K562 (cell line): ENCODE measurements around the gene CCDC117. TPM values are rescaled to one million over a fixed set of nuclear protein-coding genes. Genes with fewer than 3 reads are reported as not detected.

Experiments used
- BRD9 ChIP-seq: fragments of 450-650 bp; IDR thresholded peaks from 2 replicates; pipeline ENCODE4 v1.6.1; 2018; ENCODE audit warnings: low read depth; ENCODE audit not compliant: partially characterized antibody
- CTCF ChIP-seq, 3 experiments: IDR thresholded peaks in 2 of 3; conservative IDR thresholded peaks in 1 of 3; 2 replicates each; pipeline ENCODE4 v1.5.1; 2011 to 2012; ENCODE audit warnings: low read length in 3 of 3, mild to moderate bottlenecking in 3 of 3, control low read depth in 2 of 3, improper control_type of control experiment in 1 of 3, inconsistent platforms in 1 of 3, low read depth in 1 of 3, mixed read lengths in 1 of 3, moderate library complexity in 1 of 3; ENCODE audit not compliant: insufficient read depth in 2 of 3
- DEAF1 ChIP-seq: fragments of 450-650 bp; formaldehyde crosslinking; IDR thresholded peaks from 2 replicates; pipeline ENCODE4 v1.4.0; 2020; ENCODE audit warnings: mild to moderate bottlenecking, moderate library complexity
- IRF1 ChIP-seq: sonication (generic); formaldehyde crosslinking; IDR thresholded peaks from 2 replicates; pipeline ENCODE4 v1.8.0; 2022; ENCODE audit warnings: missing genetic modification reagents, mild to moderate bottlenecking, borderline replicate concordance
- NBN ChIP-seq: fragments of 450-650 bp; IDR thresholded peaks from 2 replicates; pipeline ENCODE4 v1.6.1; 2016; ENCODE audit warnings: low read depth, mild to moderate bottlenecking
- NCOR1 ChIP-seq: fragments of 450-650 bp; IDR thresholded peaks from 2 replicates; pipeline ENCODE4 v1.6.1; 2016; ENCODE audit warnings: mild to moderate bottlenecking, moderate library complexity
- NFE2 ChIP-seq: IDR thresholded peaks from 2 replicates; pipeline ENCODE4 v1.6.1; 2014; ENCODE audit warnings: antibody characterized with exemption, low read depth
- POLR2B ChIP-seq: fragments of 450-650 bp; IDR thresholded peaks from 2 replicates; pipeline ENCODE4 v1.6.1; 2018; ENCODE audit warnings: low read depth; ENCODE audit not compliant: partially characterized antibody
- PRDM10 ChIP-seq: fragments of 450-650 bp; IDR thresholded peaks from 2 replicates; pipeline ENCODE4 v1.6.1; 2018; ENCODE audit not compliant: partially characterized antibody
- RBM39 ChIP-seq: fragments of 200-400 bp; formaldehyde crosslinking; optimal IDR thresholded peaks from 2 replicates; pipeline ENCODE3; 2018; ENCODE audit warnings: low read depth, low read length
- SIN3B ChIP-seq: fragments of 450-650 bp; IDR thresholded peaks from 2 replicates; pipeline ENCODE4 v1.6.1; 2017; ENCODE audit warnings: low read depth, mild to moderate bottlenecking, moderate library complexity
- TBL1XR1 ChIP-seq, 2 experiments: IDR thresholded peaks; 2 replicates each; pipeline ENCODE4 v1.6.1; 2012; ENCODE audit warnings: improper control_type of control experiment in 2 of 2, low read length in 2 of 2, mild to moderate bottlenecking in 1 of 2
- TFAM ChIP-seq: fragments of 250-450 bp; sonication (Bioruptor Pico); conservative IDR thresholded peaks from 2 replicates; pipeline ENCODE4 v1.5.0; 2021; ENCODE audit warnings: mild to moderate bottlenecking, moderate library complexity
- ZBTB7A ChIP-seq: IDR thresholded peaks from 2 replicates; pipeline ENCODE4 v1.6.1; 2011; ENCODE audit warnings: low read depth, mild to moderate bottlenecking, low read length, moderate library complexity, borderline replicate concordance; ENCODE audit not compliant: control insufficient read depth
- ZBTB9 ChIP-seq: fragments of 450-650 bp; formaldehyde crosslinking; IDR thresholded peaks from 2 replicates; pipeline ENCODE4 v1.4.0; 2020; ENCODE audit warnings: mild to moderate bottlenecking, moderate library complexity
- ZEB2 ChIP-seq: fragments of 450-650 bp; IDR thresholded peaks from 2 replicates; pipeline ENCODE4 v1.6.1; 2016
- ZNF212 ChIP-seq: fragments of 450-650 bp; formaldehyde crosslinking; IDR thresholded peaks from 2 replicates; pipeline ENCODE4 v1.4.0; 2020; ENCODE audit warnings: mild to moderate bottlenecking
- ZNF354B ChIP-seq: fragments of 250-450 bp; sonication (Bioruptor Pico); IDR thresholded peaks from 2 replicates; pipeline ENCODE4 v1.4.0; 2020
- ZNF41 ChIP-seq: fragments of 250-450 bp; sonication (Bioruptor Pico); conservative IDR thresholded peaks from 2 replicates; pipeline ENCODE4 v1.4.0; 2020; ENCODE audit warnings: mild to moderate bottlenecking
- polyA plus RNA-seq, 8 experiments: library from polyadenylated mRNA; depleted of rRNA in 4 of 8; stranded (reverse) in 5 of 8; unstranded in 3 of 8; fragments of >200 nt; fragmentation: Nextera tagmentation in 2 of 8; fragmentation: Illumina TruSeq in 1 of 8; extraction: Ambion mirVana in 2 of 8; extraction: Trizol in 1 of 8; gene quantifications; 2 replicates each; pipeline versions ENCODE4 v1.2.1 to v1.2.3, GENCODE V29; 2011 to 2014; ENCODE audit warnings: inconsistent platforms in 1 of 8, missing spikeins in 1 of 8
- total RNA-seq, 7 experiments: library from RNA; depleted of rRNA in 6 of 7; stranded (reverse); fragments of >200 nt in 6 of 7; fragmentation: Illumina TruSeq in 2 of 7; extraction: Trizol in 2 of 7; gene quantifications; 2 replicates each; pipeline versions ENCODE4 v1.2.1 to v1.2.3, GENCODE V29; 2011 to 2021; ENCODE audit warnings: low replicate concordance in 1 of 7

Gene CCDC117
- total and polyA plus RNA-seq, 9 of the 15 experiments (the other 6 are each of a cell fraction or from before 2014, with no cell fraction given), result 5.7 to 23.3 (median 15.8) TPM

GRCh38 chr22:28829358-28830181, 57.1 kb downstream of the CCDC117 start (continued):
- TF ChIP-seq ZNF354B (CRISPR knock-in tag) (no peak), ZBTB9 (CRISPR knock-in tag) (no peak), ZBTB7A (no peak), NFE2 (no peak), NCOR1 (no peak), DEAF1 (CRISPR knock-in tag) (peak; percentile 86), TFAM (CRISPR knock-in tag) (no peak), BRD9 (no peak), ZNF41 (no peak), CTCF (IDR thresholded peaks at IDR 0.05 in 2 of 3, conservative IDR thresholded peaks at IDR 0.05 in 1 of 3; ENCODE audit: insufficient read depth in 2 of 3, low read depth in 1 of 3, low read length in 3 of 3) (peak; percentile 80 to 92 (median 88)), TBL1XR1 (IDR thresholded peaks at IDR 0.05; ENCODE audit: low read length in 2 of 2) (no peak), POLR2B (no peak), PRDM10 (peak; percentile 33), ZNF212 (CRISPR knock-in tag) (no peak), SIN3B (no peak), IRF1 (CRISPR knock-in tag) (no peak), RBM39 (no peak), NBN (no peak), ZEB2 (no peak)
